PFSK-1 (cell line): ENCODE data around the gene SLC35G2.

Experiments used
- FOXP2 ChIP-seq: optimal IDR thresholded peaks from 2 replicates; pipeline ENCODE3; 2011; ENCODE audit warnings: borderline replicate concordance, control low read depth, inconsistent platforms; ENCODE audit not compliant: insufficient read depth; ENCODE audit errors: extremely low read length, extremely low read depth
- POLR2AphosphoS5 ChIP-seq: IDR thresholded peaks from 2 replicates; pipeline ENCODE4 v1.6.1; 2012; ENCODE audit warnings: low read depth, mild to moderate bottlenecking, control low read depth, low read length, moderate library complexity
- REST ChIP-seq, 2 experiments: IDR thresholded peaks; 2 replicates each; pipeline versions ENCODE4 v1.6.1 to v1.8.0; 2011 to 2012; ENCODE audit warnings: low read depth in 2 of 2, low read length in 2 of 2, control low read depth in 1 of 2, inconsistent platforms in 1 of 2, mild to moderate bottlenecking in 1 of 2, moderate library complexity in 1 of 2; ENCODE audit not compliant: insufficient read depth in 1 of 2
- SIN3A ChIP-seq: IDR thresholded peaks from 2 replicates; pipeline ENCODE4 v1.6.1; 2012; ENCODE audit warnings: mild to moderate bottlenecking, low read length, moderate library complexity, borderline replicate concordance; ENCODE audit not compliant: insufficient read depth
- TAF1 ChIP-seq: IDR thresholded peaks from 2 replicates; pipeline ENCODE4 v1.6.1; 2012; ENCODE audit warnings: low read length, control low read depth, borderline replicate concordance; ENCODE audit not compliant: insufficient read depth

SLC35G2 gene

GRCh38 chr3:136839556-136839931 lies 20.6 kb downstream of the SLC35G2 start:
- TF ChIP-seq SIN3A: no peak
- no peak for TF ChIP-seq REST (IDR thresholded peaks at IDR 0.05; ENCODE audit: insufficient read depth in 1 of 2, low read depth in 2 of 2, low read length in 2 of 2)
- TF ChIP-seq FOXP2: no peak
- no peak for TF ChIP-seq TAF1
- no peak for TF ChIP-seq POLR2AphosphoS5

- TF ChIP-seq REST (IDR thresholded peaks at IDR 0.05; ENCODE audit: insufficient read depth in 1 of 2, low read depth in 2 of 2, low read length in 2 of 2) (no peak), POLR2AphosphoS5 (no peak)
Observed at GRCh38 chr3:136840252-136840651, 21.3 kb downstream of the SLC35G2 start.

GRCh38 chr3:136842294-136842693 lies 23.4 kb downstream of the SLC35G2 start:
- TF ChIP-seq REST (IDR thresholded peaks at IDR 0.05; ENCODE audit: insufficient read depth in 1 of 2, low read depth in 2 of 2, low read length in 2 of 2) (no peak), SIN3A (no peak), POLR2AphosphoS5 (no peak), TAF1 (no peak), FOXP2 (no peak)

DNA sequence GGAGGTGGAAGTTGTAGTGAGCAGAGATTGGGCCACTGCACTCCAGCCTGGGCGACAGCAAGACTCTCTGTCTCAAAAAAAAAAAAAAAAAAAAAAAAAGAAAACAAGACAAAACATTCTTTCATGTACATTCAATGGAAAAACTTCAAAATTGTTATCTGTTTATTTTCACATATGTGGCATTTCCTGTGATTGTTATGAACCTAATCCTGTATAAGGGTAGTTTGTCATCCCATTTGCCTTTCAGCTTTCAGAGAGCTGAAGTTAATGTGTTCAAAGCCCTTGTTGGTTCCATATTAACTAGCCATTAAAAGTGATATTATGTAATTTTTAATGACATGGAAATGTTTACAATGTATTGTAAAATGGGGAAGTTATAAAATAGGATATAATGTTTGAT lies 25.8 kb downstream of the SLC35G2 start:
- no peak for TF ChIP-seq FOXP2
- no peak for TF ChIP-seq TAF1
- no peak for TF ChIP-seq REST (IDR thresholded peaks at IDR 0.05; ENCODE audit: insufficient read depth in 1 of 2, low read depth in 2 of 2, low read length in 2 of 2)
- no peak for TF ChIP-seq POLR2AphosphoS5
- TF ChIP-seq SIN3A: no peak

GRCh38 chr3:136852180-136852579 lies 33.3 kb downstream of the SLC35G2 start:
- TF ChIP-seq SIN3A: no peak

DNA sequence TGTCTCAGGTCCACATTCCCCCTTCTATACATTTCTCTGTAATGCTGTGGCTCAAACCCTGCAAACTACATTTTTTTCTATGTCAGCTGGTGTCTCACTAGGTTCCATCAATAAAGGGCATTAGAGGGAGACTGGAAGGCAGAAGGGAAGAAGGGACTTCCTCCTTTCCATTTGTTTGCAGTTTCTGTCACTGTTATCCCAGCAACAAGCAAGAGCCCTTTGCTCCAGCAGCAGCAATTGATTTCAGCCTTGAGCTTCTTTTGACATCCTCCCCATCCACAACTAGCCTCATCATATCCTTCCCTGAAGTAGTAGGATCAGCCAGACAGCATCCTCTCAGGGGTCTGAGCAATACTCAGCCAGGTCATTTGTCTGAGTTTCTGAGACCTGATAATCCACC lies 37.7 kb downstream of the SLC35G2 start:
- no peak for TF ChIP-seq FOXP2
- no peak for TF ChIP-seq POLR2AphosphoS5
- no peak for TF ChIP-seq REST (IDR thresholded peaks at IDR 0.05; ENCODE audit: insufficient read depth in 1 of 2, low read depth in 2 of 2, low read length in 2 of 2)
- TF ChIP-seq TAF1: no peak
- no peak for TF ChIP-seq SIN3A
